ENCODE results near the gene KL.

- TF ChIP-seq POLR2AphosphoS5 (IDR thresholded peaks at IDR 0.05) (no peak), CTCF (IDR thresholded peaks at IDR 0.05) (no peak)
Measured at GRCh38 chr13:33025220-33025744, 9.1 kb downstream of the KL start.

Measured in transverse colon (tissue), 4 donors.